Immature natural killer cell (primary cell): Measurements from ENCODE around the gene PVR. TPM values are rescaled to one million over a fixed set of nuclear protein-coding genes. Genes with fewer than 3 reads are reported as not detected.
"Not testable (repeated sequence)": the region's sequence is repeated elsewhere in the genome, so short reads cannot be mapped to it uniquely, and the experiment has no call there.

Source experiments
- DNase-seq, 3 donors: peaks; one replicate each; pipeline ENCODE4 v3.0.0; 2022; ENCODE audit warnings: mixed read lengths in 1 of 3
- H3K27ac Mint-ChIP-seq, 6 donors: one replicate each; pipeline ENCODE4 v1.8.0; 2020; ENCODE audit warnings: mixed read lengths in 6 of 6, mild to moderate bottlenecking in 5 of 6, inconsistent platforms in 4 of 6, moderate library complexity in 3 of 6
- H3K27me3 Mint-ChIP-seq, 3 donors: one replicate each; pipeline ENCODE4 v1.8.0; 2020 to 2021; ENCODE audit warnings: low read depth in 3 of 3, mild to moderate bottlenecking in 3 of 3, mixed read lengths in 3 of 3, moderate library complexity in 3 of 3, inconsistent platforms in 1 of 3
- H3K36me3 Mint-ChIP-seq, 3 donors: one replicate each; pipeline ENCODE4 v1.8.0; 2020; ENCODE audit warnings: mixed read lengths in 3 of 3, inconsistent platforms in 2 of 3, mild to moderate bottlenecking in 2 of 3
- H3K4me1 Mint-ChIP-seq, 2 donors: one replicate each; pipeline ENCODE4 v1.8.0; 2020; ENCODE audit warnings: inconsistent platforms in 2 of 2, mild to moderate bottlenecking in 2 of 2, mixed read lengths in 2 of 2, moderate library complexity in 1 of 2
- H3K4me3 Mint-ChIP-seq, 5 donors: one replicate each; pipeline ENCODE4 v1.8.0; 2020; ENCODE audit warnings: mild to moderate bottlenecking in 5 of 5, mixed read lengths in 5 of 5, inconsistent platforms in 3 of 5, moderate library complexity in 3 of 5
- H3K9me3 Mint-ChIP-seq, 6 donors: one replicate each; pipeline ENCODE4 v1.8.0; 2020; ENCODE audit warnings: mild to moderate bottlenecking in 6 of 6, mixed read lengths in 6 of 6, inconsistent platforms in 4 of 6, moderate library complexity in 3 of 6
- polyA plus RNA-seq, 3 donors: library from polyadenylated mRNA; unstranded; fragments of 300-500 nt; fragmentation: Illumina TruSeq; gene quantifications; one replicate each; pipeline ENCODE4 v1.2.3, GENCODE V29; 2021

Gene PVR
- polyA plus RNA-seq, 3 donors from 2014 or later: 0.87 to 7.3 (median 2.2) TPM

GRCh38 chr19:44709434-44710266, 65.9 kb downstream of the PVR start:
- not testable (repeated sequence) for H3K27me3 Mint-ChIP-seq, H3K27ac Mint-ChIP-seq, H3K4me3 Mint-ChIP-seq, H3K36me3 Mint-ChIP-seq, DNase-seq, H3K9me3 Mint-ChIP-seq, H3K4me1 Mint-ChIP-seq

GRCh38 chr19:44710483-44710882, 66.8 kb downstream of the PVR start:
- Mint-ChIP-seq H3K36me3 (no peaks in the 10 kb centered on the region), H3K4me3 (peak overlapping the region in 1 of 5 donors; percentile 23), H3K27me3 (peaks cover 0 to 6% (median 0%) of the 10 kb centered on the region in 3 donors), H3K9me3 (no peaks in the 10 kb centered on the region), H3K27ac (no peak overlapping the region), H3K4me1 (peaks cover 7 to 9% of the 10 kb centered on the region in 2 donors)
- no peak for DNase-seq

GRCh38 chr19:44712864-44713515, 69.3 kb downstream of the PVR start:
- Mint-ChIP-seq H3K27ac (no peak overlapping the region), H3K9me3 (no peaks in the 10 kb centered on the region), H3K4me3 (no peak overlapping the region), H3K4me1 (peaks cover 7 to 9% of the 10 kb centered on the region in 2 donors), H3K36me3 (no peaks in the 10 kb centered on the region), H3K27me3 (peaks cover 0 to 6% (median 0%) of the 10 kb centered on the region in 3 donors)
- no peak for DNase-seq

Other genes starting within 250 kb of the PVR start
- 1 to 10 TPM in 2 of 3 donors, under 1 TPM in 1; 0.32 to 2.7 (median 1.6) TPM for gene ZNF285, start 242.3 kb upstream of the PVR start, polyA plus RNA-seq
- gene ZNF229, start 195.4 kb upstream of the PVR start, polyA plus RNA-seq: under 1 TPM in 2 of 3 donors, not detected in 1; 0.20 to 0.21 TPM
- gene ZNF180, start 143.4 kb upstream of the PVR start, polyA plus RNA-seq: 1 to 10 TPM; 2.3 to 7.9 (median 3.8) TPM
- gene CEACAM20, start 114.2 kb upstream of the PVR start, polyA plus RNA-seq: not detected
- not detected for gene IGSF23, start 30.3 kb upstream of the PVR start, polyA plus RNA-seq
- gene CEACAM19, start 27.6 kb downstream of the PVR start, polyA plus RNA-seq: under 1 TPM in 1 of 3 donors, not detected in 2; 0.22 TPM
- not detected for gene CEACAM16, start 55.2 kb downstream of the PVR start, polyA plus RNA-seq
- 10 to 100 TPM in 2 of 3 donors, 1 to 10 TPM in 1; 5.6 to 10.2 (median 10.2) TPM for gene BCL3, start 104.8 kb downstream of the PVR start, polyA plus RNA-seq
- not detected for gene CBLC, start 134.0 kb downstream of the PVR start, polyA plus RNA-seq
- not detected for gene BCAM, start 165.2 kb downstream of the PVR start, polyA plus RNA-seq
- gene NECTIN2, start 202.4 kb downstream of the PVR start, polyA plus RNA-seq: under 1 TPM in 2 of 3 donors, not detected in 1; 0.09 to 0.34 TPM
- 10 to 100 TPM; 15.5 to 39.7 (median 25.6) TPM for gene TOMM40, start 247.3 kb downstream of the PVR start, polyA plus RNA-seq